ENCODE results near the gene CATSPER3.
"Not testable (repeated sequence)": the region's sequence is repeated elsewhere in the genome, so short reads cannot be mapped to it uniquely, and the experiment has no call there.

CATSPER3 gene

DNA sequence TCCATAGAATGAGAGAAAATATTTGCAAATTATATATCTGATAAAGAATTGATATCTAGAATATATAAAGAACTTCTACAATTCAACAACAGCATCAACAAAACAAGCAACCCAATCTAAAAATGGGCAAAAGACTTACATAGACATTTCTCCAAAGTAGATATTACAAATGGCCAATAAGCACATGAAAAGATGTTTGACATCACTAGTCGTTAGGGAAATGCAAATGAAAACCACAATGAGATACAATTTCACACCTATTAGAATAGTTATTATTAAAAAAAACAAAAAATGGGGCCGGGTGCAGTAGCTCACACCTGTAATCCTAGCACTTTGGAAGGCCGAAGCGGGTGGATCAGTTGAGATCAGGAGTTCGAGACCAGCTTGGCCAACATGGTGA lies 24.4 kb downstream of the CATSPER3 start:
- no peaks in the 10 kb centered on the region for H3K4me1 Mint-ChIP-seq (ENCODE audit: low read depth)
- no peaks in the 10 kb centered on the region for H3K27me3 Mint-ChIP-seq
- no peaks in the 10 kb centered on the region for H3K9me3 Mint-ChIP-seq
- H3K36me3 Mint-ChIP-seq (ENCODE audit: low read depth) = no peaks in the 10 kb centered on the region
- no peak for DNase-seq
- H3K27ac Mint-ChIP-seq = no peak overlapping the region
- no peak overlapping the region for H3K4me3 Mint-ChIP-seq

DNA sequence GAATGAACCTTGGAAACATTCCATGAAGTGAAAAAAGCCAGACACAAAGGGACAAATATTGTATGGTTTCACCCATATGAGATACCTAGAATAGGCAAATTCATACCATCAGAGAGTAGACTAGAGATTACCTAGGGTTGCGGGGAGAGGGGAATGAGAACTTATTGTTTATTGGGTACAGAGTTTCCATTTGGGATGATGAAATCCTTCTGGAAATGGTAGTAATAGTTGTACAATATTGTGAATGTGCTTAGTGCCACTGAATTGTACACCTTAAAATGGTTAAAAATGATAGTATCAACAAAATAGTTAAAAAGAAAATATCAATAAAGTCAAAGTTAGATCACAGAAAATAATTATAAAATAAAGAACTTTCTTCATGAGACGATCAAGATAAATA lies 25.5 kb downstream of the CATSPER3 start:
- DNase-seq = no peak

DNA sequence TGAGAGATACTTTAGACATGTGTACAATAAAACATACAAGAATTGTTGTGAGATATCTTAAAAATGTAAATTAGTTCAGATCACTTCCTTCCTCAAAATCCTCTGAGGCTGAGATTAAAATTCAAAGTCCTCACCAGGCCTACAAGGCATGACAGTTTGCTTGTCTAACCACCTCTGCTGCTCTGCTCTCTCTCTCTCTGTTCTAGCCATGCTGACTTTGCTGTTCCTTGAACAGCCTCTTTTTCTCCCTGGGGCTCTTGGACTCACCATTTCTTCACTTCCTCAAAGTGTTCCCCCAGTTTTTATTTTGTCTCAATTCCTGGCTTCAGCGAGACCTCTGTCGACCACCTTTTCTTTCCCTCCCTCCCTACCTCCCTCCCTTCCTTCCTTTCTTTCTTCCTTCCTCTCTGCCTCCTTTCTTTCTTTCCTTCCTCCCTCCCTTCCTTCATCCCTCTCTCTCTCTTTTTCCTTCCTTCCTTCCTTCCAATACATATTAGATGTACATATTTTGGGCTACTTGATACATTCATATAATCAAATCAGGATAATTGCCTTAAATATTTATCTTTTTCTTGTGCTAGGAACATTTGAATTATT lies 27.0 kb downstream of the CATSPER3 start:
- no peaks in the 10 kb centered on the region for H3K36me3 Mint-ChIP-seq (ENCODE audit: low read depth)
- no peak for DNase-seq
- H3K4me1 Mint-ChIP-seq (ENCODE audit: low read depth) = no peaks in the 10 kb centered on the region
- H3K4me3 Mint-ChIP-seq = no peak overlapping the region
- H3K27ac Mint-ChIP-seq = no peak overlapping the region
- no peaks in the 10 kb centered on the region for H3K27me3 Mint-ChIP-seq
- no peaks in the 10 kb centered on the region for H3K9me3 Mint-ChIP-seq

More for the DNA sequence above, 25.5 kb downstream of the CATSPER3 start:
- H3K27me3 Mint-ChIP-seq = no peaks in the 10 kb centered on the region
- H3K9me3 Mint-ChIP-seq = no peaks in the 10 kb centered on the region
- H3K36me3 Mint-ChIP-seq (ENCODE audit: low read depth) = no peaks in the 10 kb centered on the region
- H3K4me3 Mint-ChIP-seq = no peak overlapping the region
- H3K4me1 Mint-ChIP-seq (ENCODE audit: low read depth) = no peaks in the 10 kb centered on the region
- H3K27ac Mint-ChIP-seq = no peak overlapping the region

- H3K27me3 Mint-ChIP-seq = no peaks in the 10 kb centered on the region
- H3K4me3 Mint-ChIP-seq = no peak overlapping the region
- no peak overlapping the region for H3K27ac Mint-ChIP-seq
- no peak for DNase-seq
- H3K36me3 Mint-ChIP-seq (ENCODE audit: low read depth) = no peaks in the 10 kb centered on the region
- no peaks in the 10 kb centered on the region for H3K4me1 Mint-ChIP-seq (ENCODE audit: low read depth)
- H3K9me3 Mint-ChIP-seq = no peaks in the 10 kb centered on the region
Measured at GRCh38 chr5:134995850-134996402, 28.2 kb downstream of the CATSPER3 start.

DNA sequence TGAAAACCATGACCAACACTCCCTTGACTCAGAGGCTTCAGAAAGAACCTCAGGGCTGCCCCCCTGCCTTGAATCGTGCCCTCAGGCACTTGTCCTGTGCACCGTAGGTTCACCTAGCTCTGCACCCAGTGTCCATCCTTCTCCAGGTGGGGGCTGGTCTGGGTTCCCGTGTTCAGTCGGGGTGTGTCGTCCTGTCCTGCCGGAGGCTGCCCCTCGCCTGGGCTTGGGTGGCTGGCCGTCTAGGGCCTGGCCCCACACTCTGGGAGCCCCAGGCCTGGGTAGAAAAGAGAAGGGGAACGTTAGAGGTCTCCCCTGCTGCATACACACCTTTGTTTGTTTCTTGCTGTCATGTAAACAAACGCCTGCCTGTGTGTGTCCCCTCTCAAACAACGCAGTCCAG lies 29.3 kb downstream of the CATSPER3 start:
- Mint-ChIP-seq H3K4me1 (ENCODE audit: low read depth) (no peaks in the 10 kb centered on the region), H3K9me3 (no peaks in the 10 kb centered on the region), H3K4me3 (no peak overlapping the region), H3K36me3 (ENCODE audit: low read depth) (no peaks in the 10 kb centered on the region), H3K27me3 (no peaks in the 10 kb centered on the region), H3K27ac (no peak overlapping the region)
- DNase-seq = no peak

DNA sequence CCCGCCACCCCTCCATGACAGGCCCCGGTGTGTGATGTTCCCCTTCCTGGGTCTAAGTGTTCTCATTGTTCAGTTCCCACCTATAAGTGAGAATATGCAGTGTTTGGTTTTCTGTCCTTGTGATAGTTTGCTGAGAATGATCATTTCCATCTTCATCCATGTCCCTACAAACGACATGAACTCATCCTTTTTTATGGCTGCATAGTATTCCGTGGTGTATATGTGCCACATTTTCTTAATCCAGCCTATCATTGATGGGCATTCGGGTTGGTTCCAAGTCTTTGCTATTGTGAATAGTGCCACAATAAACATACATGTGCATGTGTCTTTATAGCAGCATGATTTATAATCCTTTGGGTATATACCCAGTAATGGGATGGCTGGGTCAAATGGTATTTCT lies 30.4 kb downstream of the CATSPER3 start:
- not testable (repeated sequence) for H3K36me3 Mint-ChIP-seq (ENCODE audit: low read depth); H3K4me3 Mint-ChIP-seq; H3K27ac Mint-ChIP-seq; H3K4me1 Mint-ChIP-seq (ENCODE audit: low read depth); H3K9me3 Mint-ChIP-seq; H3K27me3 Mint-ChIP-seq; DNase-seq

- H3K4me3 Mint-ChIP-seq = no peak overlapping the region
- H3K36me3 Mint-ChIP-seq (ENCODE audit: low read depth) = no peaks in the 10 kb centered on the region
- H3K9me3 Mint-ChIP-seq = no peaks in the 10 kb centered on the region
- H3K27me3 Mint-ChIP-seq = no peaks in the 10 kb centered on the region
- no peaks in the 10 kb centered on the region for H3K4me1 Mint-ChIP-seq (ENCODE audit: low read depth)
- H3K27ac Mint-ChIP-seq = no peak overlapping the region
- DNase-seq = no peak
Measured at GRCh38 chr5:135004376-135004775, 36.7 kb downstream of the CATSPER3 start.

DNA sequence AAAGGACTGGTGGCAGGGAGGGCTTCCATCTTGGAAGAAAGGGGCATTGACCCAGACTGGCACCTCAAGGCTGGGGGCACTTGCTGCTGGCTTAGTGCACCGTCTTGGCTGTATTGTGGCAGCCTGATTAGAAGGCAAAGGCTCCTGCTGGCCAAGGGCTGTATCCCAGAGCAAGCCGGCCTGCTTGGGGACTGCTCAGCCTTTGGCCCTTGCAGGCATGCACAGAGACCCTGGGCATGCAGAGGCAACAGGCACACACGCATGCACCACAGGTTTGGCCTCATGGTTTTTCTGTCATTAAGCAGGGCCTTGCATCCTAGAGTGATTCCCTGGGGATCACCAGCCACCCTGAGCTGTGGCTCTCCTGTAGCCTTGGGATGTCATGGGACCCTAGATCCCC lies 37.4 kb downstream of the CATSPER3 start:
- no peaks in the 10 kb centered on the region for H3K27me3 Mint-ChIP-seq
- H3K9me3 Mint-ChIP-seq = no peaks in the 10 kb centered on the region
- H3K36me3 Mint-ChIP-seq (ENCODE audit: low read depth) = no peaks in the 10 kb centered on the region
- H3K4me3 Mint-ChIP-seq = no peak overlapping the region
- no peak for DNase-seq
- H3K27ac Mint-ChIP-seq = no peak overlapping the region
- no peaks in the 10 kb centered on the region for H3K4me1 Mint-ChIP-seq (ENCODE audit: low read depth)

- Mint-ChIP-seq H3K4me3 (no peak overlapping the region), H3K36me3 (ENCODE audit: low read depth) (no peaks in the 10 kb centered on the region), H3K27ac (no peak overlapping the region), H3K9me3 (no peaks in the 10 kb centered on the region), H3K27me3 (no peaks in the 10 kb centered on the region), H3K4me1 (ENCODE audit: low read depth) (no peaks in the 10 kb centered on the region)
- no peak for DNase-seq
Measured at GRCh38 chr5:135007305-135007704, 39.6 kb downstream of the CATSPER3 start.

DNA sequence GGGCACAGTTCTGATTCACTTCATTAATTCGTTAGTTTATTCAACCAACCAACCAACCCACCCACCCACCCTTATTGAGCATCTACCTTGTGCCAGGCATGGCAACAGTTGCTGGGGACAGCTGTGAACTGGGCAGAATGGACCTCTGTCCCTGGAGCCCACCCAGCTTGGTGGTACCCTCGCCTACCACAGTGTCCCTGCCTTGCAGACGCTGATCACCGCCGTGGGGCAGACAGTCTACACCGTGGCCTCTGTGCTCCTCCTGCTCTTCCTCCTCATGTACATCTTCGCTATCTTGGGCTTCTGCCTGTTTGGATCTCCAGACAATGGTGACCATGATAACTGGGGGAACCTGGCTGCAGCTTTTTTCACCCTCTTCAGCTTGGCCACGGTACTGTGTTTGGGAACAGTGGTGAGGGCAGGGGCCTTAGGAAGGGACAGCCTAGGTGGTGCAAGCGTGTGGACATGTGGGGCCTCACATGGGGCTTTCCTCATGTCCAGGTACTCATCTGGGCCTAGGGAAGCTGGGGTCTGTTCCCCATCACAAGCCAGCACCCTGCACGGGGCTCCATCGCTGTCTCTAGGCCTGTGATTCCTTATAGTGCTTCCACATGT lies 40.1 kb downstream of the CATSPER3 start:
- Mint-ChIP-seq H3K27me3 (no peaks in the 10 kb centered on the region), H3K36me3 (ENCODE audit: low read depth) (no peaks in the 10 kb centered on the region), H3K4me1 (ENCODE audit: low read depth) (no peaks in the 10 kb centered on the region), H3K27ac (no peak overlapping the region), H3K9me3 (no peaks in the 10 kb centered on the region), H3K4me3 (no peak overlapping the region)
- DNase-seq = no peak

DNA sequence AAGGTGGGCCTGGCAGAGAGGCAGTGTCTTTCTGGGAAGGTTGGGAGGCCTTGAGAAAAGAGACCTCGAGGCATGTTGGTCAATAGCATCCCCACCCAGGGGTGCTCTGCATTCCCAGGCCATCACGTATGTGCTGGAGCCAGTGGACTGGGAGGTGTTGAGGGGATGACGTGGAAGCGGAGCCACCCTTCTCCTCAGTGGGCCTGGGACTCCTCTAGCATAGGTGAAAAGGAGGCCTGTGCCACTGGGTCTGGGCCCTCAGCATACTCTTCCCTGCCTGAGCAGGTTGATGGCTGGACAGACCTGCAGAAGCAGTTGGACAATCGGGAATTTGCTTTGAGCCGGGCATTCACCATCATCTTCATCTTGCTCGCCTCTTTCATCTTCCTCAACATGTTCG lies 40.8 kb downstream of the CATSPER3 start:
- no peak for DNase-seq
- Mint-ChIP-seq H3K4me1 (ENCODE audit: low read depth) (no peaks in the 10 kb centered on the region), H3K4me3 (no peak overlapping the region), H3K27me3 (no peaks in the 10 kb centered on the region), H3K9me3 (no peaks in the 10 kb centered on the region), H3K27ac (no peak overlapping the region), H3K36me3 (ENCODE audit: low read depth) (no peaks in the 10 kb centered on the region)

DNA sequence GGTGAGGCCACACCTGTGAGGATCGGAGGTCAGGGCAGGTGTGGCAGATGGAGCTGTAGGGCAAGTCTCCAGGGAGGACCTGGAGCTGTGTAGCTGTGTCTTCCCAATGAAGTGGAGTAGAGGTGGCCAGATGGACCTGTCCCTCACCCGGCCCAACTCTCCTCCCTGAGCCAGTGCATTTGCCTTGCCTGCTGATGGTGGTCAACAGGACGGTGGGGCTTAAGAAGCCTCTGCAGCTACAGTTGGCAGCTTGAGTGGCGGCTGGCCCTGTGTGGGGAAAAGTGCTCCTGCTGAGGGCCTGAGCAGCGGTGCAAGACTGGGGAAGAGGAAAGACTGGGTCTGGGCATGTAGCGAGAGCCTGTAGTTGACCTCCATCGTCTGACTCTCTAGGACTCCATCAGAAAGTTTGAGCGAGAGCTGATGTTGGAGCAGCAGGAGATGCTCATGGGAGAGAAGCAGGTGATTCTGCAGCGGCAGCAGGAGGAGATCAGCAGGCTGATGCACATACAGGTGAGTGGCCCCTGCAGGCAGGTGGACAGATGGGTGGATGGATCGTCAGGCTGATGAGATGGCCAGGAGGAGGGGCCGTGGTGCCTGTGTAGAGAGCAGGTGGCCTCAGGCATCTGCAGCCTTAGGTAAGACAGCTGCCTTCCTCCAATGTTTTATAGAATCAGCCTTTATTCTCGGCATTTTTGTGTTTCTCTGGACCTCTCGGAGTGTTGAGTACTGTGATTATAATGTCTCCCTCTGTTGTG lies 41.5 kb downstream of the CATSPER3 start:
- no peaks in the 10 kb centered on the region for H3K36me3 Mint-ChIP-seq (ENCODE audit: low read depth)
- H3K27me3 Mint-ChIP-seq = no peaks in the 10 kb centered on the region
- no peaks in the 10 kb centered on the region for H3K4me1 Mint-ChIP-seq (ENCODE audit: low read depth)
- H3K9me3 Mint-ChIP-seq = no peaks in the 10 kb centered on the region
- no peak overlapping the region for H3K27ac Mint-ChIP-seq
- no peak overlapping the region for H3K4me3 Mint-ChIP-seq
- DNase-seq = no peak

DNA sequence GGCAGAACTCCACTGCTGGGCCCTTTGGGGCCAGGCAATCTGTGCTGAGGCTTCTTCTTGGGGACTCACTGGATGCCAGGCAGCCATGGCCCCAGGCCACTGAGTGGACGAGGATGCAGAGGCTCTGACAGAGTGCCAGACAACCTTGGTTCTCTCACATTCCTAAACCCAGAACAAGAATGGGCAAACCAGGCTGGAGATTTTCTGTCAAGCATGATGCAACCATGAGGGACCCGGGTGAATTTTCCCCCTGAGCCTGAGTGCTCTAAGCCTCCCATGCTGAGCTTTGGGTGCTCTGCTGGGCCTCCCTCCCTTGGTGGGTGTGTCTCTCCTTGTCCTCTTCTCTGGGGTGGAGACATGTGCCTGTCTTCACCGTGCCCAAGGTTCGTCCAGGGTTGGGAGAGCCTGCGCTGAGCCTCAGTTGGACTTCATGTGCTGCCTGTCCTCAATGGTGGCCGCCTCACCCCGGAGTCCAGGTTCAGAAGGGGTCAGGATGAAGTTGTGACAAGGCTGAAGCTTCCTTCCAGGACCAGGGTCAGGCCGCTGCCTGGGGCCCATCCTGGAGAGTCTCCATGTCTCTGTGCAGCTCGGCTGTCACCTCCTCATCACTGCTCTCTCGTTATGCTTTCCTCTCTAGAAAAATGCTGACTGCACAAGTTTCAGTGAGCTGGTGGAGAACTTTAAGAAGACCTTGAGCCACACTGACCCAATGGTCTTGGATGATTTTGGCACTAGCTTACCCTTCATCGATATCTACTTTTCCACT lies 42.2 kb downstream of the CATSPER3 start:
- no peaks in the 10 kb centered on the region for H3K36me3 Mint-ChIP-seq (ENCODE audit: low read depth)
- H3K27me3 Mint-ChIP-seq = no peaks in the 10 kb centered on the region
- DNase-seq = no peak
- H3K9me3 Mint-ChIP-seq = no peaks in the 10 kb centered on the region
- no peak overlapping the region for H3K27ac Mint-ChIP-seq
- no peaks in the 10 kb centered on the region for H3K4me1 Mint-ChIP-seq (ENCODE audit: low read depth)
- no peak overlapping the region for H3K4me3 Mint-ChIP-seq

DNA sequence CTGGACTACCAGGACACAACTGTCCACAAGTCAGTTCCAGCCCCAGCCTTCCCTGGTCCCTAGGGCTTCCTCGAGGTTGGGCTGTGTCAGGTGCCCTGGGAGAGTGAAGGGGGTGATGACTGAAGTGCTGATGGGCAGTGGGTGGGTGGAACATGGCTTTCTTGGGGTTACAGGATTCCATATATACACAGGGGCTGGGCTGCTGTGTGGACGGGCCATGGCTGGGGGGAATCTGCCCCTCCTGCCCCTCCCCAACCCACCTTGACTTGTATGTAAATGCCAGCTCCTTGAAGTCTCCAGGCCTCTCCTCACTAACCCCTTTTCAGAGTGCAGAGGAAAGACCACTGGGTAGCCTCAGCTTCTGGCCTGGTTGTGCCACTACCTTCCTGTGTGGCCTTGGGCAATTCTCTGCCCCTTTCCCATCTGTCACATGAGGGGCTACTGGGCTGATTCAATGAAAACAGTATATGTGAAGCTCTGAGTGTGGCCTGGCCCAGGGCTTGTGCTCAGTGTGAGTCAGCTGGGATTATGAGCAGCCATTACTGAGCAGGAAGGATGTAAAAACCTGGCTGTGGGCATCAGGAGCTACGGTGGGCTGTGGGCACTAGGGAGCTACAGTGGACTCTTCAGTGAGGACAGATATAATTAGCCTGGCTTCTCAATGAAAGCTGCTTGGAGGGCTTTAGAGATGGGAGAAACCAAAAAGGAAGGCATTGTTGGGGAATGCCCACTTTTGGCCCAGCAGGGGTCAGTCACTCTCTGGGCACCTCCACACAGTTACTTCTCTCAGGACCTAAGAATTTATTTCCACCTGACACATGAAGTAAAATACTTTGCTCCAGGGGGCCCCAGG lies 43.0 kb downstream of the CATSPER3 start:
- no peaks in the 10 kb centered on the region for H3K27me3 Mint-ChIP-seq
- no peaks in the 10 kb centered on the region for H3K36me3 Mint-ChIP-seq (ENCODE audit: low read depth)
- no peaks in the 10 kb centered on the region for H3K4me1 Mint-ChIP-seq (ENCODE audit: low read depth)
- DNase-seq = no peak
- no peak overlapping the region for H3K27ac Mint-ChIP-seq
- no peak overlapping the region for H3K4me3 Mint-ChIP-seq
- no peaks in the 10 kb centered on the region for H3K9me3 Mint-ChIP-seq
